Embryonic facial prominence (tissue), 1 donor: ENCODE measurements around the gene SGMS1.
"Not testable (repeated sequence)": the region's sequence is repeated elsewhere in the genome, so short reads cannot be mapped to it uniquely, and the experiment has no call there.

ENCODE experiments used
- DNase-seq: peaks from one replicate; pipeline ENCODE4 v3.0.0-alpha.2; 2016; ENCODE audit errors: extremely low spot score

SGMS1 gene

GRCh38 chr10:50623663-50624412 is at the start of gene SGMS1:
SGMS1 (minus strand) TSS chr10:50623956; CDS start chr10:50344114, 279,842 bp downstream.
- peak; percentile 43 for DNase-seq

- DNase-seq, result not testable (repeated sequence)
Measured at GRCh38 chr10:50672152-50672551, 48.4 kb upstream of the SGMS1 start.

GRCh38 chr10:50671645-50672044 is 47.9 kb upstream of the SGMS1 start:
- DNase-seq, result not testable (repeated sequence)

- not testable (repeated sequence) for DNase-seq
Measured at GRCh38 chr10:50669957-50670356, 46.2 kb upstream of the SGMS1 start.

GRCh38 chr10:50667353-50667752 is 43.6 kb upstream of the SGMS1 start:
- not testable (repeated sequence) for DNase-seq

- not testable (repeated sequence) for DNase-seq
Measured at GRCh38 chr10:50662420-50662819, 38.7 kb upstream of the SGMS1 start.

- DNase-seq, result not testable (repeated sequence)
Measured at GRCh38 chr10:50661563-50661962, 37.8 kb upstream of the SGMS1 start.

GRCh38 chr10:50659865-50660730 is 36.3 kb upstream of the SGMS1 start:
- not testable (repeated sequence) for DNase-seq

- not testable (repeated sequence) for DNase-seq
Measured at GRCh38 chr10:50659016-50659864, 35.5 kb upstream of the SGMS1 start.

- no peak for DNase-seq
Measured at GRCh38 chr10:50658165-50658564, 34.4 kb upstream of the SGMS1 start.

GRCh38 chr10:50653758-50654157 is 30.0 kb upstream of the SGMS1 start:
- DNase-seq, result no peak

GRCh38 chr10:50653142-50653541 is 29.4 kb upstream of the SGMS1 start:
- DNase-seq, result no peak

- DNase-seq, result no peak
Measured at GRCh38 chr10:50651808-50652207, 28.1 kb upstream of the SGMS1 start.

GRCh38 chr10:50650481-50650880 is 26.7 kb upstream of the SGMS1 start:
- DNase-seq, result no peak

- DNase-seq, result no peak
Measured at GRCh38 chr10:50648935-50649227, 25.1 kb upstream of the SGMS1 start.

GRCh38 chr10:50648089-50648934 is 24.6 kb upstream of the SGMS1 start:
- DNase-seq, result no peak

GRCh38 chr10:50647350-50647749 is 23.6 kb upstream of the SGMS1 start:
- not testable (repeated sequence) for DNase-seq

GRCh38 chr10:50645236-50645635 is 21.5 kb upstream of the SGMS1 start:
- no peak for DNase-seq

GRCh38 chr10:50641626-50642025 is 17.9 kb upstream of the SGMS1 start:
- no peak for DNase-seq

GRCh38 chr10:50640238-50640637 is 16.5 kb upstream of the SGMS1 start:
- DNase-seq, result no peak
